Measurements from ENCODE around the gene FEM1B.

Gene FEM1B

GRCh38 chr15:68261241-68261640, 16.3 kb upstream of the FEM1B start:
- DNase-seq = no peak

- no peak for DNase-seq
These were observed 15.6 kb upstream of the FEM1B start for GRCh38 chr15:68261980-68262379.

- no peak for DNase-seq
These were observed 14.8 kb upstream of the FEM1B start for GRCh38 chr15:68262514-68263356.

GRCh38 chr15:68264282-68264681, 13.3 kb upstream of the FEM1B start:
- no peak for DNase-seq

- no peak for DNase-seq
These were observed 12.5 kb upstream of the FEM1B start for GRCh38 chr15:68265081-68265480.

GRCh38 chr15:68265674-68266073, 11.9 kb upstream of the FEM1B start:
- no peak for DNase-seq

- no peak for DNase-seq
These were observed 9.1 kb upstream of the FEM1B start for GRCh38 chr15:68268405-68268804.

GRCh38 chr15:68271854-68272471, 5.6 kb upstream of the FEM1B start:
- no peak for DNase-seq

GRCh38 chr15:68272721-68273271, 4.7 kb upstream of the FEM1B start:
- DNase-seq = no peak

GRCh38 chr15:68274201-68274848, 3.2 kb upstream of the FEM1B start:
- DNase-seq = no peak

- DNase-seq = no peak
These were observed 2.3 kb upstream of the FEM1B start for GRCh38 chr15:68275165-68275746.

GRCh38 chr15:68276668-68277067, 877 bp upstream of the FEM1B start:
- DNase-seq = no peak

- DNase-seq = no peak
These were observed 378 bp upstream of the FEM1B start for GRCh38 chr15:68277131-68277602.

- no peak for DNase-seq
These were observed 725 bp downstream of the FEM1B start for GRCh38 chr15:68278345-68278594.

GRCh38 chr15:68278595-68279405, 1.3 kb downstream of the FEM1B start:
- no peak for DNase-seq

GRCh38 chr15:68279779-68280753, 2.5 kb downstream of the FEM1B start:
- DNase-seq = no peak

- no peak for DNase-seq
These were observed 3.5 kb downstream of the FEM1B start for GRCh38 chr15:68281008-68281407.

GRCh38 chr15:68283401-68283800, 5.9 kb downstream of the FEM1B start:
- no peak for DNase-seq

- DNase-seq = no peak
These were observed 7.2 kb downstream of the FEM1B start for GRCh38 chr15:68284616-68285258.

- peak; percentile 64 for DNase-seq
These were observed 7.9 kb downstream of the FEM1B start for GRCh38 chr15:68285259-68285980.
